WTC11 (cell line): ENCODE results near the gene GALNT15. TPM values are rescaled to one million over a fixed set of nuclear protein-coding genes. Genes with fewer than 3 reads are reported as not detected.

ENCODE experiments used
- ATAC-seq: fragments of 200-7000 bp; cut with Tn5 transposase; 2 replicates; pipeline ENCODE4 v1.10.0; 2021; ENCODE audit warnings: mild to moderate bottlenecking, moderate library complexity
- CTCF ChIA-PET: fragments of 300-600 bp; sonication (Branson Sonifier 250); formaldehyde crosslinking; loops from one replicate; lab custom pipeline; 2021; ENCODE audit warnings: antibody characterized with exemption; lab: Charles Lee
- POLR2A ChIA-PET: fragments of 350-600 bp; sonication (Branson Sonifier 250); formaldehyde crosslinking; loops from one replicate; lab custom pipeline; 2021; ENCODE audit warnings: antibody characterized with exemption; lab: Charles Lee
- DNase-seq: peaks from one replicate; pipeline ENCODE4 v3.0.0; 2021; ENCODE audit warnings: low spot score
- H3K27ac Mint-ChIP-seq: 2 replicates; pipeline ENCODE4 v1.8.0; 2021; ENCODE audit warnings: mixed read lengths
- H3K27me3 Mint-ChIP-seq: 2 replicates; pipeline ENCODE4 v1.8.0; 2021; ENCODE audit warnings: low read depth, mild to moderate bottlenecking, moderate library complexity, mixed read lengths
- H3K36me3 Mint-ChIP-seq: 2 replicates; pipeline ENCODE4 v1.8.0; 2021; ENCODE audit warnings: mixed read lengths
- H3K4me1 Mint-ChIP-seq: 2 replicates; pipeline ENCODE4 v1.8.0; 2022; ENCODE audit warnings: mixed read lengths
- H3K4me3 Mint-ChIP-seq: 2 replicates; pipeline ENCODE4 v1.8.0; 2021; ENCODE audit warnings: mild to moderate bottlenecking, moderate library complexity, mixed read lengths
- H3K9me3 Mint-ChIP-seq: 2 replicates; pipeline ENCODE4 v1.8.0; 2021; ENCODE audit warnings: mixed read lengths
- ATF1 ChIP-seq: sonication (generic); formaldehyde crosslinking; IDR thresholded peaks from 2 replicates; pipeline ENCODE4 v1.8.1; 2023; ENCODE audit warnings: mild to moderate bottlenecking, moderate library complexity, missing genetic modification reagents
- ESRRA ChIP-seq: sonication (generic); formaldehyde crosslinking; IDR thresholded peaks from 2 replicates; pipeline ENCODE4 v1.8.1; 2022; ENCODE audit warnings: mild to moderate bottlenecking, missing genetic modification reagents, borderline replicate concordance
- FOXJ3 ChIP-seq: sonication (generic); formaldehyde crosslinking; IDR thresholded peaks from 2 replicates; pipeline ENCODE4 v1.9.0; 2021; ENCODE audit warnings: missing genetic modification reagents, mild to moderate bottlenecking, borderline replicate concordance
- FOXP1 ChIP-seq: sonication (generic); formaldehyde crosslinking; IDR thresholded peaks from 2 replicates; pipeline ENCODE4 v1.8.0; 2022; ENCODE audit warnings: missing genetic modification reagents, mild to moderate bottlenecking, moderate library complexity, borderline replicate concordance
- GRHL2 ChIP-seq: fragments of 250-450 bp; sonication (Bioruptor Pico); IDR thresholded peaks from 2 replicates; pipeline ENCODE4 v1.8.0; 2022; ENCODE audit warnings: mild to moderate bottlenecking, moderate library complexity; ENCODE audit not compliant: insufficient replicate concordance, severe bottlenecking
- MYBL2 ChIP-seq: sonication (generic); formaldehyde crosslinking; IDR thresholded peaks from 2 replicates; pipeline ENCODE4 v1.8.1; 2023; ENCODE audit warnings: mild to moderate bottlenecking, moderate library complexity, missing genetic modification reagents
- NFYB ChIP-seq: sonication (generic); formaldehyde crosslinking; conservative IDR thresholded peaks from 2 replicates; pipeline ENCODE4 v1.8.0; 2022; ENCODE audit warnings: low read depth, missing genetic modification reagents
- NR3C1 ChIP-seq: sonication (generic); formaldehyde crosslinking; conservative IDR thresholded peaks from 2 replicates; pipeline ENCODE4 v1.8.1; 2023; ENCODE audit warnings: low read depth, mild to moderate bottlenecking, missing genetic modification reagents
- OVOL2 ChIP-seq: fragments of 250-450 bp; sonication (Bioruptor Pico); IDR thresholded peaks from 2 replicates; pipeline ENCODE4 v1.9.0; 2021; ENCODE audit warnings: mild to moderate bottlenecking, borderline replicate concordance
- RELA ChIP-seq: sonication (generic); formaldehyde crosslinking; IDR thresholded peaks from 2 replicates; pipeline ENCODE4 v1.8.1; 2022; ENCODE audit warnings: missing genetic modification reagents, mild to moderate bottlenecking, borderline replicate concordance
- RORB ChIP-seq: fragments of 250-450 bp; sonication (Bioruptor Pico); IDR thresholded peaks from 2 replicates; pipeline ENCODE4 v1.9.0; 2021; ENCODE audit warnings: mild to moderate bottlenecking
- SOX15 ChIP-seq: fragments of 250-450 bp; sonication (Bioruptor Pico); IDR thresholded peaks from 2 replicates; pipeline ENCODE4 v1.9.0; 2021; ENCODE audit warnings: mild to moderate bottlenecking
- TCF7 ChIP-seq: sonication (generic); formaldehyde crosslinking; IDR thresholded peaks from 2 replicates; pipeline ENCODE4 v1.8.0; 2022; ENCODE audit warnings: mild to moderate bottlenecking, low read depth, missing genetic modification reagents, moderate library complexity
- TEAD4 ChIP-seq: sonication (generic); formaldehyde crosslinking; IDR thresholded peaks from 2 replicates; pipeline ENCODE4 v1.8.0; 2022; ENCODE audit warnings: mild to moderate bottlenecking, missing genetic modification reagents
- total RNA-seq: library from RNA; stranded (reverse); gene quantifications from 3 replicates; pipeline ENCODE4 v1.2.3, GENCODE V29; 2021
- TF ChIP-seq, protein P1 (sequence below): sonication (generic); formaldehyde crosslinking; IDR thresholded peaks from 2 replicates; pipeline ENCODE4 v1.8.1; 2023; ENCODE audit warnings: mild to moderate bottlenecking, missing genetic modification reagents, borderline replicate concordance
- TF ChIP-seq, protein P2 (sequence below): fragments of 250-450 bp; sonication (Bioruptor Pico); IDR thresholded peaks from 2 replicates; pipeline ENCODE4 v1.8.0; 2021; ENCODE audit warnings: mild to moderate bottlenecking
- TF ChIP-seq, protein P3 (sequence below): fragments of 200-600 bp; IDR thresholded peaks from 2 replicates; pipeline ENCODE4 v1.8.0; 2022; ENCODE audit warnings: antibody characterized with exemption
- TF ChIP-seq, protein P4 (sequence below): sonication (generic); formaldehyde crosslinking; conservative IDR thresholded peaks from 2 replicates; pipeline ENCODE4 v1.8.1; 2023; ENCODE audit warnings: mild to moderate bottlenecking, low read depth, missing genetic modification reagents, moderate library complexity
- TF ChIP-seq, protein P5 (sequence below): sonication (generic); formaldehyde crosslinking; IDR thresholded peaks from 2 replicates; pipeline ENCODE4 v1.8.0; 2023; ENCODE audit warnings: missing genetic modification reagents

Gene GALNT15
- total RNA-seq, 1 experiment from 2014 or later, result 0.15 TPM

DNA sequence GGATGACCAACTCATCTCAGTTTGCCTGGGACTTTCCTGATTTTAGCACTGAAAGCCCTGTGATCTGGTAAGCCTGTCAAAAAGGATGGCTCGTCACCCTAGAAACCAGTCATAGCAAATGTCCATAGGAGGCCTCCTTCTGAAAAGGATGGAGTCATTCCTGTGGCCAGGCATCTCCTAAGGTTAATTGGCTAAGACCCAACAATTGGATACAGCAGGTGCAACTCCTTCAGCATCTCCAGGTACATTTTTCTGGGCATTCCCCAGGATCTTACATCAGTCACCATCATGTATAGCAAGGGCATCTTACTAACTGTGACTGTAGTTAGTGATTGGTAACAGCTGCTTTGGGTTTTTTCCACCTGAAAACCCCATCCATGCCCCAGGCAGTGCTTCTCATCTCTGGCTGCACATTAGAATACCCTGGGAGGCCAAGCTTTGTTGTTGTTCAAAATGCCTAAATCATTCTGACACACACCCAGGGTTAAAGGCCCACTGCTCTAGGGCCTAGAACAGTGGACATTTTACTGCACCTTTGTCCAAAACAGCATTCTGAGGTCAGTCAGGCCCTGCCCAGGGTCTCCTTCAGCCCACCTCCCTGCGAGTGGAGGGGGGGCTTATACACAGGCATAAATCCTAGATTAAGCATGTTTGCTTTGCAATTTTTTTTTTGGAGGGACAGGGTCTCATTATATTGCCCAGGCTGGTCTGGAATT lies 28.3 kb upstream of the GALNT15 start:
- peaks cover 42% of the 10 kb centered on the region for H3K27me3 Mint-ChIP-seq
- POLR2A ChIA-PET, result no interaction called here
- no peak for DNase-seq
- ATAC-seq, result no peak
- H3K9me3 Mint-ChIP-seq, result peaks cover 58% of the 10 kb centered on the region
- TF ChIP-seq FOXP1 (no peak), ATF1 (CRISPR knock-in tag) (no peak), RORB (CRISPR knock-in tag) (no peak), NR3C1 (CRISPR knock-in tag) (no peak), ESRRA (CRISPR knock-in tag) (no peak), MYBL2 (CRISPR knock-in tag) (no peak), GRHL2 (CRISPR knock-in tag) (no peak), NFYB (CRISPR knock-in tag) (no peak), TCF7 (CRISPR knock-in tag) (no peak), FOXJ3 (CRISPR knock-in tag) (no peak), SOX15 (CRISPR knock-in tag) (no peak), TEAD4 (CRISPR knock-in tag) (no peak), OVOL2 (no peak), RELA (CRISPR knock-in tag) (no peak)
- TF ChIP-seq, protein P1, sequence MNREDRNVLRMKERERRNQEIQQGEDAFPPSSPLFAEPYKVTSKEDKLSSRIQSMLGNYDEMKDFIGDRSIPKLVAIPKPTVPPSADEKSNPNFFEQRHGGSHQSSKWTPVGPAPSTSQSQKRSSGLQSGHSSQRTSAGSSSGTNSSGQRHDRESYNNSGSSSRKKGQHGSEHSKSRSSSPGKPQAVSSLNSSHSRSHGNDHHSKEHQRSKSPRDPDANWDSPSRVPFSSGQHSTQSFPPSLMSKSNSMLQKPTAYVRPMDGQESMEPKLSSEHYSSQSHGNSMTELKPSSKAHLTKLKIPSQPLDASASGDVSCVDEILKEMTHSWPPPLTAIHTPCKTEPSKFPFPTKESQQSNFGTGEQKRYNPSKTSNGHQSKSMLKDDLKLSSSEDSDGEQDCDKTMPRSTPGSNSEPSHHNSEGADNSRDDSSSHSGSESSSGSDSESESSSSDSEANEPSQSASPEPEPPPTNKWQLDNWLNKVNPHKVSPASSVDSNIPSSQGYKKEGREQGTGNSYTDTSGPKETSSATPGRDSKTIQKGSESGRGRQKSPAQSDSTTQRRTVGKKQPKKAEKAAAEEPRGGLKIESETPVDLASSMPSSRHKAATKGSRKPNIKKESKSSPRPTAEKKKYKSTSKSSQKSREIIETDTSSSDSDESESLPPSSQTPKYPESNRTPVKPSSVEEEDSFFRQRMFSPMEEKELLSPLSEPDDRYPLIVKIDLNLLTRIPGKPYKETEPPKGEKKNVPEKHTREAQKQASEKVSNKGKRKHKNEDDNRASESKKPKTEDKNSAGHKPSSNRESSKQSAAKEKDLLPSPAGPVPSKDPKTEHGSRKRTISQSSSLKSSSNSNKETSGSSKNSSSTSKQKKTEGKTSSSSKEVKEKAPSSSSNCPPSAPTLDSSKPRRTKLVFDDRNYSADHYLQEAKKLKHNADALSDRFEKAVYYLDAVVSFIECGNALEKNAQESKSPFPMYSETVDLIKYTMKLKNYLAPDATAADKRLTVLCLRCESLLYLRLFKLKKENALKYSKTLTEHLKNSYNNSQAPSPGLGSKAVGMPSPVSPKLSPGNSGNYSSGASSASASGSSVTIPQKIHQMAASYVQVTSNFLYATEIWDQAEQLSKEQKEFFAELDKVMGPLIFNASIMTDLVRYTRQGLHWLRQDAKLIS (CRISPR knock-in tag), result no peak
- TF ChIP-seq, protein P2, sequence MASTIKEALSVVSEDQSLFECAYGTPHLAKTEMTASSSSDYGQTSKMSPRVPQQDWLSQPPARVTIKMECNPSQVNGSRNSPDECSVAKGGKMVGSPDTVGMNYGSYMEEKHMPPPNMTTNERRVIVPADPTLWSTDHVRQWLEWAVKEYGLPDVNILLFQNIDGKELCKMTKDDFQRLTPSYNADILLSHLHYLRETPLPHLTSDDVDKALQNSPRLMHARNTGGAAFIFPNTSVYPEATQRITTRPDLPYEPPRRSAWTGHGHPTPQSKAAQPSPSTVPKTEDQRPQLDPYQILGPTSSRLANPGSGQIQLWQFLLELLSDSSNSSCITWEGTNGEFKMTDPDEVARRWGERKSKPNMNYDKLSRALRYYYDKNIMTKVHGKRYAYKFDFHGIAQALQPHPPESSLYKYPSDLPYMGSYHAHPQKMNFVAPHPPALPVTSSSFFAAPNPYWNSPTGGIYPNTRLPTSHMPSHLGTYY, result no peak
- TF ChIP-seq, protein P3, sequence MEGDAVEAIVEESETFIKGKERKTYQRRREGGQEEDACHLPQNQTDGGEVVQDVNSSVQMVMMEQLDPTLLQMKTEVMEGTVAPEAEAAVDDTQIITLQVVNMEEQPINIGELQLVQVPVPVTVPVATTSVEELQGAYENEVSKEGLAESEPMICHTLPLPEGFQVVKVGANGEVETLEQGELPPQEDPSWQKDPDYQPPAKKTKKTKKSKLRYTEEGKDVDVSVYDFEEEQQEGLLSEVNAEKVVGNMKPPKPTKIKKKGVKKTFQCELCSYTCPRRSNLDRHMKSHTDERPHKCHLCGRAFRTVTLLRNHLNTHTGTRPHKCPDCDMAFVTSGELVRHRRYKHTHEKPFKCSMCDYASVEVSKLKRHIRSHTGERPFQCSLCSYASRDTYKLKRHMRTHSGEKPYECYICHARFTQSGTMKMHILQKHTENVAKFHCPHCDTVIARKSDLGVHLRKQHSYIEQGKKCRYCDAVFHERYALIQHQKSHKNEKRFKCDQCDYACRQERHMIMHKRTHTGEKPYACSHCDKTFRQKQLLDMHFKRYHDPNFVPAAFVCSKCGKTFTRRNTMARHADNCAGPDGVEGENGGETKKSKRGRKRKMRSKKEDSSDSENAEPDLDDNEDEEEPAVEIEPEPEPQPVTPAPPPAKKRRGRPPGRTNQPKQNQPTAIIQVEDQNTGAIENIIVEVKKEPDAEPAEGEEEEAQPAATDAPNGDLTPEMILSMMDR, result no peak
- TF ChIP-seq, protein P4, sequence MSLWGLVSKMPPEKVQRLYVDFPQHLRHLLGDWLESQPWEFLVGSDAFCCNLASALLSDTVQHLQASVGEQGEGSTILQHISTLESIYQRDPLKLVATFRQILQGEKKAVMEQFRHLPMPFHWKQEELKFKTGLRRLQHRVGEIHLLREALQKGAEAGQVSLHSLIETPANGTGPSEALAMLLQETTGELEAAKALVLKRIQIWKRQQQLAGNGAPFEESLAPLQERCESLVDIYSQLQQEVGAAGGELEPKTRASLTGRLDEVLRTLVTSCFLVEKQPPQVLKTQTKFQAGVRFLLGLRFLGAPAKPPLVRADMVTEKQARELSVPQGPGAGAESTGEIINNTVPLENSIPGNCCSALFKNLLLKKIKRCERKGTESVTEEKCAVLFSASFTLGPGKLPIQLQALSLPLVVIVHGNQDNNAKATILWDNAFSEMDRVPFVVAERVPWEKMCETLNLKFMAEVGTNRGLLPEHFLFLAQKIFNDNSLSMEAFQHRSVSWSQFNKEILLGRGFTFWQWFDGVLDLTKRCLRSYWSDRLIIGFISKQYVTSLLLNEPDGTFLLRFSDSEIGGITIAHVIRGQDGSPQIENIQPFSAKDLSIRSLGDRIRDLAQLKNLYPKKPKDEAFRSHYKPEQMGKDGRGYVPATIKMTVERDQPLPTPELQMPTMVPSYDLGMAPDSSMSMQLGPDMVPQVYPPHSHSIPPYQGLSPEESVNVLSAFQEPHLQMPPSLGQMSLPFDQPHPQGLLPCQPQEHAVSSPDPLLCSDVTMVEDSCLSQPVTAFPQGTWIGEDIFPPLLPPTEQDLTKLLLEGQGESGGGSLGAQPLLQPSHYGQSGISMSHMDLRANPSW (CRISPR knock-in tag), result no peak
- TF ChIP-seq, protein P5, sequence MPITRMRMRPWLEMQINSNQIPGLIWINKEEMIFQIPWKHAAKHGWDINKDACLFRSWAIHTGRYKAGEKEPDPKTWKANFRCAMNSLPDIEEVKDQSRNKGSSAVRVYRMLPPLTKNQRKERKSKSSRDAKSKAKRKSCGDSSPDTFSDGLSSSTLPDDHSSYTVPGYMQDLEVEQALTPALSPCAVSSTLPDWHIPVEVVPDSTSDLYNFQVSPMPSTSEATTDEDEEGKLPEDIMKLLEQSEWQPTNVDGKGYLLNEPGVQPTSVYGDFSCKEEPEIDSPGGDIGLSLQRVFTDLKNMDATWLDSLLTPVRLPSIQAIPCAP (CRISPR knock-in tag), result no peak
- no peaks in the 10 kb centered on the region for H3K4me1 Mint-ChIP-seq
- no peak overlapping the region for H3K27ac Mint-ChIP-seq
- CTCF ChIA-PET, result no interaction called here
- H3K36me3 Mint-ChIP-seq, result peaks cover 16% of the 10 kb centered on the region
- H3K4me3 Mint-ChIP-seq, result no peak overlapping the region
